Endodermal cell (in vitro differentiated cells): Measurements from ENCODE around the gene ADAMTSL4. TPM values are rescaled to one million over a fixed set of nuclear protein-coding genes. Genes with fewer than 3 reads are reported as not detected.
A peak's percentile ranks its signal among the peaks of the same experiment; 100 is the strongest.

Experiments used
- DNase-seq: peaks from one replicate; pipeline ENCODE4 v3.0.0-alpha.2; 2017
- H3K27ac ChIP-seq: 2 replicates; pipeline ENCODE4 v1.5.1; 2013; ENCODE audit warnings: mild to moderate bottlenecking, low read depth, low read length, moderate library complexity
- H3K27me3 ChIP-seq: 2 replicates; pipeline ENCODE4 v1.6.1; 2013; ENCODE audit warnings: mild to moderate bottlenecking, low read length, moderate library complexity; ENCODE audit not compliant: insufficient read depth, control insufficient read depth, poor library complexity, severe bottlenecking
- H3K36me3 ChIP-seq: 2 replicates; pipeline ENCODE4 v1.7.0; 2013; ENCODE audit warnings: mild to moderate bottlenecking, low read length, moderate library complexity; ENCODE audit not compliant: control insufficient read depth, insufficient read depth
- H3K4me1 ChIP-seq: one replicate; pipeline ENCODE4 v1.7.0; 2013; ENCODE audit warnings: low read length; ENCODE audit not compliant: control insufficient read depth, insufficient read depth
- H3K4me3 ChIP-seq: 2 replicates; pipeline ENCODE4 v1.5.1; 2013; ENCODE audit warnings: mild to moderate bottlenecking, low read length, moderate library complexity
- H3K9ac ChIP-seq: 2 replicates; pipeline ENCODE4 v1.6.1; 2013; ENCODE audit warnings: mild to moderate bottlenecking, low read length, moderate library complexity; ENCODE audit not compliant: poor library complexity, severe bottlenecking; ENCODE audit errors: extremely low read depth
- H3K9me3 ChIP-seq: 2 replicates; pipeline ENCODE4 v1.6.1; 2013; ENCODE audit warnings: mild to moderate bottlenecking, low read length, moderate library complexity; ENCODE audit not compliant: control insufficient read depth
- H3K27ac Mint-ChIP-seq: 2 replicates; pipeline ENCODE4 v1.8.0; 2020; ENCODE audit warnings: mixed read lengths
- H3K27me3 Mint-ChIP-seq: 2 replicates; pipeline ENCODE4 v1.8.0; 2021; ENCODE audit warnings: mild to moderate bottlenecking, mixed read lengths; ENCODE audit not compliant: insufficient read depth
- H3K36me3 Mint-ChIP-seq: 2 replicates; pipeline ENCODE4 v1.8.0; 2020; ENCODE audit warnings: low read depth, mixed read lengths
- H3K4me1 Mint-ChIP-seq: 2 replicates; pipeline ENCODE4 v1.8.0; 2020; ENCODE audit warnings: mixed read lengths
- H3K4me3 Mint-ChIP-seq: 2 replicates; pipeline ENCODE4 v1.8.0; 2020; ENCODE audit warnings: mild to moderate bottlenecking, moderate library complexity, mixed read lengths
- H3K9me3 Mint-ChIP-seq: 2 replicates; pipeline ENCODE4 v1.8.0; 2020; ENCODE audit warnings: mild to moderate bottlenecking, mixed read lengths
- CTCF ChIP-seq: fragments of 200-600 bp; sonication (generic); conservative IDR thresholded peaks from 2 replicates; pipeline ENCODE4 v1.5.0; 2021; ENCODE audit warnings: antibody characterized with exemption, mild to moderate bottlenecking
- WGBS, 2 experiments: methylation state at CpG; one replicate each; pipeline versions ENCODE4 v1.1.5 to v1.1.7; 2013; ENCODE audit warnings: missing lambda C conversion rate in 2 of 2, mixed read lengths in 1 of 2; ENCODE audit not compliant: insufficient coverage in 1 of 2, insufficient read length in 1 of 2; 5-methylcytosine and 5-hydroxymethylcytosine counted together
- total RNA-seq, 2 donors: library from RNA; stranded (reverse); fragmentation: NEBNext Ultra II Directional in 1 of 2; extraction: Animal tissue kit (Norgen Biotek cat#: 25700) in 1 of 2; gene quantifications; 2 replicates in 1 of 2; 3 replicates in 1 of 2; pipeline ENCODE4 v1.2.1, GENCODE V29; 2021

ADAMTSL4 gene
- total RNA-seq, 2 donors from 2014 or later = 3.7 to 3.9 TPM

- no peak overlapping the region for H3K27ac ChIP-seq
- H3K9me3 ChIP-seq = no peaks in the 10 kb centered on the region
- H3K4me3 ChIP-seq = no peak overlapping the region
- 93 to 94% methylated on average over 10 to 12 of the region's 12 CpGs for WGBS, 2 experiments
- peaks cover under 1% of the 10 kb centered on the region for H3K27me3 Mint-ChIP-seq
- DNase-seq = no peak
- no peak for TF ChIP-seq CTCF
- H3K4me1 Mint-ChIP-seq = peaks cover 19% of the 10 kb centered on the region
- peak overlapping the region; percentile 74 for H3K27ac Mint-ChIP-seq
- no peaks in the 10 kb centered on the region for H3K27me3 ChIP-seq
- no peaks in the 10 kb centered on the region for H3K36me3 ChIP-seq
- H3K36me3 Mint-ChIP-seq = no peaks in the 10 kb centered on the region
- no peak overlapping the region for H3K4me3 Mint-ChIP-seq
- H3K4me1 ChIP-seq = no peaks in the 10 kb centered on the region
- H3K9me3 Mint-ChIP-seq = no peaks in the 10 kb centered on the region
- no peak overlapping the region for H3K9ac ChIP-seq
These were observed 12.1 kb upstream of the ADAMTSL4 start for GRCh38 chr1:150536836-150537731.

GRCh38 chr1:150537732-150538684, 11.2 kb upstream of the ADAMTSL4 start:
- no peak overlapping the region for H3K4me3 ChIP-seq
- H3K9ac ChIP-seq = peak overlapping the region; percentile 2
- Mint-ChIP-seq H3K9me3 (no peaks in the 10 kb centered on the region), H3K27ac (peak overlapping the region; percentile 74), H3K27me3 (peaks cover 9% of the 10 kb centered on the region), H3K4me3 (no peak overlapping the region), H3K4me1 (peaks cover 12% of the 10 kb centered on the region), H3K36me3 (no peaks in the 10 kb centered on the region)
- H3K27me3 ChIP-seq = no peaks in the 10 kb centered on the region
- 80 to 81% methylated on average over 11 to 17 of the region's 17 CpGs for WGBS, 2 experiments
- TF ChIP-seq CTCF = peak; percentile 66
- peak overlapping the region; percentile 59 for H3K27ac ChIP-seq
- no peaks in the 10 kb centered on the region for H3K4me1 ChIP-seq
- no peaks in the 10 kb centered on the region for H3K36me3 ChIP-seq
- H3K9me3 ChIP-seq = no peaks in the 10 kb centered on the region
- peak; percentile 90 for DNase-seq

- no peak overlapping the region for H3K4me3 Mint-ChIP-seq
- no peaks in the 10 kb centered on the region for H3K36me3 Mint-ChIP-seq
- Histone ChIP-seq H3K4me3 (no peak overlapping the region), H3K27me3 (no peaks in the 10 kb centered on the region), H3K9me3 (no peaks in the 10 kb centered on the region), H3K27ac (no peak overlapping the region), H3K36me3 (no peaks in the 10 kb centered on the region), H3K9ac (no peak overlapping the region), H3K4me1 (peaks cover 3% of the 10 kb centered on the region)
- no peak for DNase-seq
- TF ChIP-seq CTCF = no peak
- peaks cover 22% of the 10 kb centered on the region for H3K27me3 Mint-ChIP-seq
- peaks cover 10% of the 10 kb centered on the region for H3K4me1 Mint-ChIP-seq
- no peaks in the 10 kb centered on the region for H3K9me3 Mint-ChIP-seq
- 81 to 95% methylated on average over 9 to 12 of the region's 13 CpGs for WGBS, 2 experiments
- H3K27ac Mint-ChIP-seq = no peak overlapping the region
These were observed 5.6 kb upstream of the ADAMTSL4 start for GRCh38 chr1:150543500-150544143.
